HL-60 (cell line): ENCODE results near the gene SLC26A1.

Experiments
- DNase-seq, 2 experiments: peaks; one replicate each; pipeline ENCODE4 v3.0.0-alpha.2; 2010 to 2020; ENCODE audit warnings: low read depth in 1 of 2, low spot score in 1 of 2
- H3K27ac ChIP-seq: fragments of 250-450 bp; sonication (Bioruptor Pico); replicated peaks from 2 replicates; pipeline ENCODE4 v1.5.1; 2020; ENCODE audit warnings: mild to moderate bottlenecking, moderate library complexity
- H3K27me3 ChIP-seq: fragments of 250-450 bp; sonication (Bioruptor Pico); 2 replicates; pipeline ENCODE4 v1.5.1; 2021; ENCODE audit warnings: mild to moderate bottlenecking, moderate library complexity; ENCODE audit not compliant: insufficient read depth, poor library complexity, severe bottlenecking
- H3K4me3 ChIP-seq: replicated peaks from 2 replicates; pipeline ENCODE4 v1.5.1; 2011; ENCODE audit warnings: mild to moderate bottlenecking, control low read depth, low read length; ENCODE audit not compliant: insufficient read depth
- CTCF ChIP-seq: IDR thresholded peaks from one replicate; pipeline ENCODE4 v1.5.1; 2011; ENCODE audit warnings: low read length, control low read depth, inconsistent platforms; ENCODE audit not compliant: insufficient read depth
- GABPA ChIP-seq: IDR thresholded peaks from 2 replicates; pipeline ENCODE4 v1.6.1; 2012; ENCODE audit warnings: low read depth
- POLR2AphosphoS5 ChIP-seq: IDR thresholded peaks from 2 replicates; pipeline ENCODE4 v1.6.1; 2012; ENCODE audit warnings: low read depth
- SPI1 ChIP-seq: IDR thresholded peaks from 2 replicates; pipeline ENCODE4 v1.6.1; 2012; ENCODE audit warnings: low read depth, mild to moderate bottlenecking, borderline replicate concordance
- TF ChIP-seq, protein P1 (sequence below): IDR thresholded peaks from 2 replicates; pipeline ENCODE4 v1.6.1; 2012; ENCODE audit warnings: low read depth; ENCODE audit not compliant: insufficient replicate concordance

The SLC26A1 gene

GRCh38 chr4:1038948-1039492, 45.8 kb upstream of the SLC26A1 start:
- TF ChIP-seq POLR2AphosphoS5, result no peak
- TF ChIP-seq GABPA, result no peak
- no peak for TF ChIP-seq CTCF
- TF ChIP-seq, protein P1, sequence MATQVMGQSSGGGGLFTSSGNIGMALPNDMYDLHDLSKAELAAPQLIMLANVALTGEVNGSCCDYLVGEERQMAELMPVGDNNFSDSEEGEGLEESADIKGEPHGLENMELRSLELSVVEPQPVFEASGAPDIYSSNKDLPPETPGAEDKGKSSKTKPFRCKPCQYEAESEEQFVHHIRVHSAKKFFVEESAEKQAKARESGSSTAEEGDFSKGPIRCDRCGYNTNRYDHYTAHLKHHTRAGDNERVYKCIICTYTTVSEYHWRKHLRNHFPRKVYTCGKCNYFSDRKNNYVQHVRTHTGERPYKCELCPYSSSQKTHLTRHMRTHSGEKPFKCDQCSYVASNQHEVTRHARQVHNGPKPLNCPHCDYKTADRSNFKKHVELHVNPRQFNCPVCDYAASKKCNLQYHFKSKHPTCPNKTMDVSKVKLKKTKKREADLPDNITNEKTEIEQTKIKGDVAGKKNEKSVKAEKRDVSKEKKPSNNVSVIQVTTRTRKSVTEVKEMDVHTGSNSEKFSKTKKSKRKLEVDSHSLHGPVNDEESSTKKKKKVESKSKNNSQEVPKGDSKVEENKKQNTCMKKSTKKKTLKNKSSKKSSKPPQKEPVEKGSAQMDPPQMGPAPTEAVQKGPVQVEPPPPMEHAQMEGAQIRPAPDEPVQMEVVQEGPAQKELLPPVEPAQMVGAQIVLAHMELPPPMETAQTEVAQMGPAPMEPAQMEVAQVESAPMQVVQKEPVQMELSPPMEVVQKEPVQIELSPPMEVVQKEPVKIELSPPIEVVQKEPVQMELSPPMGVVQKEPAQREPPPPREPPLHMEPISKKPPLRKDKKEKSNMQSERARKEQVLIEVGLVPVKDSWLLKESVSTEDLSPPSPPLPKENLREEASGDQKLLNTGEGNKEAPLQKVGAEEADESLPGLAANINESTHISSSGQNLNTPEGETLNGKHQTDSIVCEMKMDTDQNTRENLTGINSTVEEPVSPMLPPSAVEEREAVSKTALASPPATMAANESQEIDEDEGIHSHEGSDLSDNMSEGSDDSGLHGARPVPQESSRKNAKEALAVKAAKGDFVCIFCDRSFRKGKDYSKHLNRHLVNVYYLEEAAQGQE, result no peak
- Histone ChIP-seq H3K27me3 (peaks cover 4% of the 10 kb centered on the region), H3K27ac (no peak overlapping the region), H3K4me3 (no peak overlapping the region)
- DNase-seq, result no peak

GRCh38 chr4:1036976-1037810, 44.0 kb upstream of the SLC26A1 start:
- Histone ChIP-seq H3K27ac (no peak overlapping the region), H3K4me3 (no peak overlapping the region), H3K27me3 (no peaks in the 10 kb centered on the region)
- TF ChIP-seq, protein P1, result no peak
- TF ChIP-seq SPI1 (no peak), GABPA (no peak), CTCF (no peak), POLR2AphosphoS5 (no peak)
- no peak for DNase-seq

GRCh38 chr4:1036095-1036494, 42.9 kb upstream of the SLC26A1 start:
- Histone ChIP-seq H3K27me3 (no peaks in the 10 kb centered on the region), H3K4me3 (no peak overlapping the region), H3K27ac (no peak overlapping the region)
- TF ChIP-seq SPI1 (no peak), POLR2AphosphoS5 (no peak), CTCF (no peak), GABPA (no peak)
- TF ChIP-seq, protein P1, result no peak
- no peak for DNase-seq
